ENCODE results near the gene ROBO2. TPM values are rescaled to one million over a fixed set of nuclear protein-coding genes. Genes with fewer than 3 reads are reported as not detected.

Gene ROBO2
- total and polyA plus RNA-seq, 10 of the 15 experiments (the other 5 are each of a cell fraction or from before 2014, with no cell fraction given): 0.22 to 2.5 (median 0.81) TPM

GRCh38 chr3:77028005-77028404 is 11.9 kb upstream of the ROBO2 start:
- POLR2A ChIA-PET: no interaction called here
- Histone ChIP-seq H2AFZ (ENCODE audit: control insufficient read depth, low read depth, low read length) (no peak overlapping the region), H3K79me2 (ENCODE audit: control insufficient read depth, insufficient read depth, low read length) (no peaks in the 10 kb centered on the region), H3K4me2 (ENCODE audit: control insufficient read depth, insufficient read depth) (no peak overlapping the region), H3K4me1 (ENCODE audit: control insufficient read depth, insufficient read depth, low read length) (no peaks in the 10 kb centered on the region), H3K9ac (ENCODE audit: control insufficient read depth, insufficient read depth, low read length) (no peak overlapping the region), H3K4me3 (no peak overlapping the region), H3K36me3 (ENCODE audit: control insufficient read depth in 2 of 2, insufficient read depth in 2 of 2, low read length in 1 of 2) (no peaks in the 10 kb centered on the region), H4K20me1 (ENCODE audit: control insufficient read depth, insufficient read depth) (no peaks in the 10 kb centered on the region), H3K27me3 (replicated peaks in 1 of 2; ENCODE audit: control insufficient read depth in 2 of 2, insufficient read depth in 2 of 2, low read length in 1 of 2) (no peaks in the 10 kb centered on the region), H3K9me3 (replicated peaks; ENCODE audit: control insufficient read depth, insufficient read depth, low read length) (no peaks in the 10 kb centered on the region), H3K27ac (ENCODE audit: control insufficient read depth, insufficient read depth) (no peak overlapping the region)
- WGBS (ENCODE audit: insufficient coverage, insufficient replicate concordance, low lambda C conversion rate, missing lambda C conversion rate): 39% methylated on average over 2 of the region's 2 CpGs
- RAD21 ChIA-PET (ENCODE audit: unreplicated experiment): no interaction called here
- in situ Hi-C loops (cut with MboI) (no loop called here), intact Hi-C loops (cut with micrococcal nuclease; ENCODE audit: unreplicated experiment) (no loop called here)
- TF ChIP-seq CEBPZ (IDR thresholded peaks at IDR 0.05; ENCODE audit: low read depth, low read length) (no peak), MEF2A (IDR thresholded peaks at IDR 0.05; ENCODE audit: insufficient read depth, low read depth, low read length) (no peak), E2F8 (IDR thresholded peaks at IDR 0.05; ENCODE audit: low read depth, partially characterized antibody) (no peak)
- SMC1A ChIA-PET (ENCODE audit: uncharacterized antibody, unreplicated experiment): no interaction called here
- CTCF ChIA-PET: interaction anchor here (0.8 kb wide), 1 partner anchor 11 kb away, joined by 3 read pairs; no protein-coding TSS in a partner anchor
- no peak for FAIRE-seq
- no peak for ATAC-seq
- DNase-seq (ENCODE audit: low read depth, low spot score): no peak
- no TSS peak for BruUV-seq (replicated peaks)

All from GM12878 (cell line).